ENCODE data around the gene MSANTD1. TPM values are rescaled to one million over a fixed set of nuclear protein-coding genes. Genes with fewer than 3 reads are reported as not detected.

Gene MSANTD1
- polyA plus RNA-seq, 1 of the 3 experiments (the other 2 are of a cell fraction): 0.15 TPM

- CTCF ChIA-PET: interaction anchor here (0.8 to 1.9 kb wide), 5 partner anchors 10 to 94 kb away, joined by 3 to 6 read pairs (median 3); no protein-coding TSS in a partner anchor
- H3K9me3 ChIP-seq: no peaks in the 10 kb centered on the region
- no peak for DNase-seq
- peaks cover 21 to 34% of the 10 kb centered on the region in 2 experiments for H3K36me3 ChIP-seq (replicated peaks in 1 of 2; ENCODE audit: control insufficient read depth in 1 of 2, insufficient read depth in 2 of 2, low read length in 1 of 2)
- no peaks in the 10 kb centered on the region for H3F3A ChIP-seq (replicated peaks; ENCODE audit: insufficient read depth)
- 93% methylated on average over 10 of the region's 17 CpGs for WGBS (ENCODE audit: low lambda C conversion rate)
- TF ChIP-seq CHD2 (IDR thresholded peaks at IDR 0.05; ENCODE audit: low read length, partially characterized antibody) (no peak), USF1 (IDR thresholded peaks at IDR 0.05; ENCODE audit: borderline replicate concordance, low read depth) (no peak), FOXM1 (IDR thresholded peaks at IDR 0.05; ENCODE audit: low read depth) (no peak), EZH2phosphoT487 (IDR thresholded peaks at IDR 0.05; ENCODE audit: borderline replicate concordance, low read depth) (no peak), RXRA (IDR thresholded peaks at IDR 0.05; ENCODE audit: borderline replicate concordance, low read depth) (no peak), USF2 (IDR thresholded peaks at IDR 0.05; ENCODE audit: borderline replicate concordance, low read depth, low read length) (no peak), POLR2AphosphoS5 (IDR thresholded peaks at IDR 0.05; ENCODE audit: low read depth, low read length) (no peak), FOSL2 (IDR thresholded peaks at IDR 0.05; ENCODE audit: borderline replicate concordance, low read depth) (no peak), GABPA (IDR thresholded peaks at IDR 0.05; ENCODE audit: low read depth) (no peak), RCOR1 (IDR thresholded peaks at IDR 0.05; ENCODE audit: low read length) (no peak), FOXJ3 (CRISPR knock-in tag; IDR thresholded peaks at IDR 0.05) (no peak), REST (IDR thresholded peaks at IDR 0.05; ENCODE audit: low read depth, low read length) (no peak), RAD21 (IDR thresholded peaks at IDR 0.05; ENCODE audit: low read length) (no peak), JUND (IDR thresholded peaks at IDR 0.05) (no peak), RFX5 (IDR thresholded peaks at IDR 0.05; ENCODE audit: low read length) (no peak), IRF3 (IDR thresholded peaks at IDR 0.05; ENCODE audit: low read depth, low read length) (no peak)
- no peaks in the 10 kb centered on the region for H4K20me1 ChIP-seq (ENCODE audit: insufficient read depth)
- H3K4me1 ChIP-seq (ENCODE audit: control insufficient read depth in 1 of 2, insufficient read depth in 2 of 2, low read depth in 1 of 2, low read length in 1 of 2): peaks cover 0 to 20% of the 10 kb centered on the region in 2 experiments; a peak in 1 of 4 replicates
- no peaks in the 10 kb centered on the region for H3K27me3 ChIP-seq (ENCODE audit: insufficient read depth)
- H3K27ac ChIP-seq (ENCODE audit: low read depth in 2 of 2, low read length in 1 of 2): no peak overlapping the region
- H3K9me2 ChIP-seq: no peaks in the 10 kb centered on the region
- POLR2A ChIA-PET: no interaction called here
- H3K4me2 ChIP-seq: no peak overlapping the region
- no peaks in the 10 kb centered on the region for H3K79me2 ChIP-seq (ENCODE audit: insufficient read depth)
- H3K4me3 ChIP-seq (ENCODE audit: low read depth in 2 of 2, low read length in 1 of 2): no peak overlapping the region
- no peak overlapping the region for H3K9ac ChIP-seq
- no peak overlapping the region for H2AFZ ChIP-seq (ENCODE audit: low read depth)
Observed at GRCh38 chr4:3199653-3200422, 49.1 kb upstream of the MSANTD1 start.
